Lower lobe of right lung (tissue), 2 donors: Measurements from ENCODE around the gene KDM4B. TPM values are rescaled to one million over a fixed set of nuclear protein-coding genes. Genes with fewer than 3 reads are reported as not detected.

ENCODE experiments used
- ATAC-seq, 2 donors: fragments of 200-7000 bp; cut with Tn5 transposase; one replicate each; pipeline ENCODE4 v1.9.1; 2020 to 2022; ENCODE audit warnings: mild to moderate bottlenecking in 2 of 2, moderate library complexity in 2 of 2
- DNase-seq: peaks from one replicate; pipeline ENCODE4 v3.0.0-alpha.2; 2020
- H3K27ac ChIP-seq: fragments of 200-600 bp; one replicate; pipeline ENCODE4 v1.8.0; 2022
- H3K27me3 ChIP-seq: fragments of 200-600 bp; one replicate; pipeline ENCODE4 v1.8.0; 2022; ENCODE audit warnings: low read depth
- H3K36me3 ChIP-seq: fragments of 200-600 bp; one replicate; pipeline ENCODE4 v1.8.0; 2022; ENCODE audit warnings: mild to moderate bottlenecking
- H3K4me1 ChIP-seq: fragments of 200-600 bp; one replicate; pipeline ENCODE4 v1.8.0; 2022
- H3K4me3 ChIP-seq: fragments of 200-600 bp; one replicate; pipeline ENCODE4 v1.8.0; 2022; ENCODE audit warnings: mild to moderate bottlenecking
- H3K9me3 ChIP-seq: fragments of 200-600 bp; one replicate; pipeline ENCODE4 v1.8.0; 2022
- intact Hi-C: fragments of 100-400 bp; cut with DNase I; formaldehyde crosslinking; loops from one replicate; pipeline ENCODE4 v1.11.0; 2022
- total RNA-seq: library from RNA; stranded (reverse); fragmentation: NEBNext Ultra II Directional; extraction: Animal tissue kit (Norgen Biotek cat#: 25700); gene quantifications from one replicate; pipeline ENCODE4 v1.2.1, GENCODE V29; 2021
- TF ChIP-seq, protein P1 (sequence below): fragments of 200-600 bp; IDR thresholded peaks from one replicate; pipeline ENCODE4 v1.8.0; 2022; ENCODE audit warnings: antibody characterized with exemption, mild to moderate bottlenecking
- donor health status: DM: no; HTN: yes; CAD: no; lungs with severe emphysema.

The KDM4B gene
- total RNA-seq, 1 donor from 2014 or later, result 40.3 TPM

DNA sequence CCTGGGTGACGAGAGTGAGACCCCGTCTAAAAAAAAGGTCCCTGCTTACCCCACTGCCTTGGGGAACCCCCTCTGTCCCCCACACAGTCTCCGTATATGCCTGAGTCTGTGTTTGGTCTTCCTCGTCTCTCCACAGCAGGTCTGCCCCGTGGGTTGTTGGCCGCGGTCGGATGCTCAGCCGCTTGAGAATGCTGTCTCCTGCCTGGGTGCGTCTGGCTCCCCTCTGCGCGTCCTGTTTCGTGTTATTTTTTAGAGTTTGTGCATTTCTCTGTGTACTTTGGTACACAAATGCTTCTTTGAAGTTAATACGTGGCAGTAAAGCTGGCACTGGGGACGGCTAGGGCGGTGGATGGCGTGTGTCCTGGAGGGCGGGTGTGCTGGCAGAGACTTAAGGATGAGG lies 34.9 kb downstream of the KDM4B start:
- Histone ChIP-seq H3K27me3 (no peaks in the 10 kb centered on the region), H3K27ac (no peak overlapping the region), H3K4me3 (no peak overlapping the region), H3K36me3 (no peaks in the 10 kb centered on the region), H3K4me1 (peaks cover 12% of the 10 kb centered on the region), H3K9me3 (no peaks in the 10 kb centered on the region)
- no peak for DNase-seq
- ATAC-seq, result no peak
- intact Hi-C loops, result no loop called here
- TF ChIP-seq, protein P1, sequence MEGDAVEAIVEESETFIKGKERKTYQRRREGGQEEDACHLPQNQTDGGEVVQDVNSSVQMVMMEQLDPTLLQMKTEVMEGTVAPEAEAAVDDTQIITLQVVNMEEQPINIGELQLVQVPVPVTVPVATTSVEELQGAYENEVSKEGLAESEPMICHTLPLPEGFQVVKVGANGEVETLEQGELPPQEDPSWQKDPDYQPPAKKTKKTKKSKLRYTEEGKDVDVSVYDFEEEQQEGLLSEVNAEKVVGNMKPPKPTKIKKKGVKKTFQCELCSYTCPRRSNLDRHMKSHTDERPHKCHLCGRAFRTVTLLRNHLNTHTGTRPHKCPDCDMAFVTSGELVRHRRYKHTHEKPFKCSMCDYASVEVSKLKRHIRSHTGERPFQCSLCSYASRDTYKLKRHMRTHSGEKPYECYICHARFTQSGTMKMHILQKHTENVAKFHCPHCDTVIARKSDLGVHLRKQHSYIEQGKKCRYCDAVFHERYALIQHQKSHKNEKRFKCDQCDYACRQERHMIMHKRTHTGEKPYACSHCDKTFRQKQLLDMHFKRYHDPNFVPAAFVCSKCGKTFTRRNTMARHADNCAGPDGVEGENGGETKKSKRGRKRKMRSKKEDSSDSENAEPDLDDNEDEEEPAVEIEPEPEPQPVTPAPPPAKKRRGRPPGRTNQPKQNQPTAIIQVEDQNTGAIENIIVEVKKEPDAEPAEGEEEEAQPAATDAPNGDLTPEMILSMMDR, result no peak

DNA sequence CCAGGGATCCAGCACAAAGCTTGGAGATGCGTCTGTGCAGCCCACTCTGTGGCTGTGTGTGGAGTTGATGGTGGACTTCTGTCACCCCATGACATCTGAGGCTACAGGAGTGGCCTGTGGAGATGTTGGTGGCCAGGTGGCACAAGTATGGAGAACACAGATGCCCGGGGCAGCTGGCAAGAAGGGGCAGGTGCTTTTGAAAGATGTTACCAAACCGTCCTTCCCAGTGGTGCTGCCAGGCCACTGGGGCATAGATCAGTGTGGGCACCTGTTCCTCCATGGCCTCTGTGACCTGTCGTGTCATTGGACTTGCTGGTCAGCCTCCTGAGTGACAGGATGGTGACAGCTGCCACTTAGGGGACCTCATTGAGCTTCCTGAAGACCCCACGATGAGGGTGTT lies 36.2 kb downstream of the KDM4B start:
- no peaks in the 10 kb centered on the region for H3K27me3 ChIP-seq
- H3K9me3 ChIP-seq, result no peaks in the 10 kb centered on the region
- H3K27ac ChIP-seq, result no peak overlapping the region
- DNase-seq, result no peak
- peaks cover 12% of the 10 kb centered on the region for H3K4me1 ChIP-seq
- no peak for ATAC-seq
- TF ChIP-seq, protein P1, result no peak
- H3K36me3 ChIP-seq, result no peaks in the 10 kb centered on the region
- intact Hi-C loops, result no loop called here
- no peak overlapping the region for H3K4me3 ChIP-seq

DNA sequence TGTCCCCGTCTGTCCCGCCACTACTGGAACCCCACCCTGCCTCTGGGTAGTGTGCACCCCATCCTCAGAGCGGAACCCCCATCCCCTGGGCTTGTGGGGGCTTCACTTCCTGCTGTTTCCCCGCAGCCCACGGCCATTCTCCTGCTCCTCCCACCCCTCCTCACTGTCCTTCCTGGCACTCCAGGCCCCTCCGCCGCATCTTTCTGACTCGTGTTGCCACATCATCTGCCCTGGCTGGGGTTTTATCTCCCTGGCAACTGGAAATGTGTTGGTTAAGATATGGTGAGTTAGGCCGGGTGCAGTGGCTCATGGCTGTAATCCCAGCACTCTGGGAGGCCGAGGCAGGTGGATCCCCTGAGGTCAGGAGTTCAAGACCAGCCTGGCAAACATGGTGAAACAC lies 37.3 kb downstream of the KDM4B start:
- H3K36me3 ChIP-seq, result no peaks in the 10 kb centered on the region
- no peak overlapping the region for H3K27ac ChIP-seq
- no peak for ATAC-seq
- H3K4me3 ChIP-seq, result no peak overlapping the region
- no peak for DNase-seq
- intact Hi-C loops, result no loop called here
- no peaks in the 10 kb centered on the region for H3K27me3 ChIP-seq
- H3K9me3 ChIP-seq, result no peaks in the 10 kb centered on the region
- TF ChIP-seq, protein P1, result no peak
- peaks cover 12% of the 10 kb centered on the region for H3K4me1 ChIP-seq

DNA sequence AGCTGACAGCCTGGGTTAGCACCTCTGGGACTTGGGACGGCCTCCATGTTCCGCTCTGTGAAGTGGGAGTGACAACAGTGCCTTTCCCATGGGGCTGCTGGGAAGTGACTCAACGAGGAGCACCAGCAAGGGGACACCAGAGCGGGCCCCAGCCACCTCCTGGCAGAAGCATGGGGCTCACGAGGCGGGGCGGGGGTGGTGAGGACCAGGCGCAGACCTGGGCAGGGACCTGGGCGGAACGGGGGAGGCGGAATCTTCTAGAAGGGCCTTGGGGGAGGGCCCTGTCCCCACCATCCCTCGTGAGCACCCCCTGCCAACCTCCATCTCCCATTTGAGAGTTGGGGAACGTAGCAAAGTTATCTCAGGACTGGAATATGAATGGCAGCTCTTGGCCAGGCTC lies 37.9 kb downstream of the KDM4B start:
- H3K4me1 ChIP-seq, result peaks cover 12% of the 10 kb centered on the region
- TF ChIP-seq, protein P1, result no peak

DNA sequence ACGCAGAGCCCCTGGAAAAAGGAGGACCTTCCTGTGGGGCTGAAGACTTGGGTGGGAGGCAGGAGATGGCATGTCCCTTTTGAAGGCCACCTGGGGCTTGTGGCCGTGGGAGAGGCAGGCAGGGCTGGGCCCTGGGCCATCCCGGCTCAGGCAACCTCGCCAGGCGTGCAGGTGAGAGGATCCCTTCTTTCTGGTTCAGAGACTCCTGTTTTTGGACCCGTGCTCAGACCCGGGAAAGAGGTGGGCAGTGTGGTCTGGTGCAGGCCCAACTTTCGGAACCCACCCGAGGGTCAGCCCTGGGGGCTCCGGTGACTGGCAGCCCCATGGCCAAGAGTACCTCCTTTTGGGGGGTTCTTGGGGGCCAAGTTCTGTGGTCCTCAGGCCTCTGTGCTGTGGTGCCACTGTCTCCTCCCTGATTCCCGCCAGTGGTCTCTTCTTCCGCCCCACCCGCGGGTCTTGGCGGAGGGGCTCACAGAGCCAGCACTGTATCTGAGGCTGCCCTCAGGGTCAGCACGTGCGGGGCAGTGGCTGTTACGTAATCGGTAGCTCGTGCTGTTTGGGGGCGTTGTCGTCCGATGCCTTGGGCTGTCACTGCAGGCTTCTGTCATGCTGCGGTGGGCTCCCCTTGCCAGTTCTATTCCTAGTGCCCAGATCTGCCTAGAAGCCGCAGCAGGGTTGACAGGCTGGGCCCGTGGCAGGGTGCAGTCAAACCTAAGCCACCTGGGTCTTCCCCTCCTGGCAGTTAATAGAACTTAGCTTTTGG lies 42.7 kb downstream of the KDM4B start:
- Histone ChIP-seq H3K36me3 (peaks cover 10% of the 10 kb centered on the region), H3K27ac (no peak overlapping the region), H3K27me3 (no peaks in the 10 kb centered on the region), H3K4me1 (no peaks in the 10 kb centered on the region), H3K9me3 (no peaks in the 10 kb centered on the region), H3K4me3 (no peak overlapping the region)
- TF ChIP-seq, protein P1, result no peak
- intact Hi-C loops, result no loop called here
- ATAC-seq (no peak), DNase-seq (no peak)

More for the DNA sequence above, 37.9 kb downstream of the KDM4B start:
- Histone ChIP-seq H3K27me3 (no peaks in the 10 kb centered on the region), H3K27ac (no peak overlapping the region), H3K36me3 (no peaks in the 10 kb centered on the region), H3K9me3 (no peaks in the 10 kb centered on the region), H3K4me3 (no peak overlapping the region)
- intact Hi-C loops, result no loop called here
- DNase-seq (no peak), ATAC-seq (no peak)
